AG09309 (cell line): Measurements from ENCODE around the gene SLC39A5.
"Not testable (repeated sequence)": the region's sequence is repeated elsewhere in the genome, so short reads cannot be mapped to it uniquely, and the experiment has no call there.

ENCODE experiments used
- DNase-seq: peaks from one replicate; pipeline ENCODE4 v3.0.0-alpha.2; 2010; ENCODE audit warnings: low read depth
- H3K4me3 ChIP-seq: 2 replicates; pipeline ENCODE4 v1.5.1; 2011; ENCODE audit warnings: mild to moderate bottlenecking, low read depth, low read length, moderate library complexity; ENCODE audit not compliant: control insufficient read depth
- TF ChIP-seq, protein P1 (sequence below): IDR thresholded peaks from 2 replicates; pipeline ENCODE4 v1.5.1; 2011; ENCODE audit warnings: mild to moderate bottlenecking, low read depth, low read length, inconsistent platforms; ENCODE audit not compliant: insufficient read depth, control insufficient read depth; ENCODE audit errors: missing control alignments

SLC39A5 gene

DNA sequence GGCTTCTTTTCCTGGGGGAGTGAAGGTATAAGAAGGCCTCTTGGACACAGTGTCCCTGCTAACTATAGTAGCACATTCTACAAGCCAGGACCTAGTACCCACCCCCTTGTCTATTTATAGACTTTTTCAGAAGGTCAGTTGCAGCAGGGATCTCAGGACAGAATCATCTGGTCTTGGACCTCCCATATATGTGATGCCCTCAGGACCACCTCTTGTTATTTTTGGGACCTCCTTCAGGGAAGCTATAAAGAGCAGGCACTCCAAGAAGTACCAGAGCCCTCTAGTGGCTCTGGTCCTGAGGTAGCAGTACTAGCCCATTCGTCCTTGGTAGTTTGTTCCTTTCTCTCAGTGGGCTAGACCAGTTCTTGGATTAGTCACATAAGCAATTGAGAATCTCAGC is 41.2 kb downstream of the SLC39A5 start:
- TF ChIP-seq, protein P1, sequence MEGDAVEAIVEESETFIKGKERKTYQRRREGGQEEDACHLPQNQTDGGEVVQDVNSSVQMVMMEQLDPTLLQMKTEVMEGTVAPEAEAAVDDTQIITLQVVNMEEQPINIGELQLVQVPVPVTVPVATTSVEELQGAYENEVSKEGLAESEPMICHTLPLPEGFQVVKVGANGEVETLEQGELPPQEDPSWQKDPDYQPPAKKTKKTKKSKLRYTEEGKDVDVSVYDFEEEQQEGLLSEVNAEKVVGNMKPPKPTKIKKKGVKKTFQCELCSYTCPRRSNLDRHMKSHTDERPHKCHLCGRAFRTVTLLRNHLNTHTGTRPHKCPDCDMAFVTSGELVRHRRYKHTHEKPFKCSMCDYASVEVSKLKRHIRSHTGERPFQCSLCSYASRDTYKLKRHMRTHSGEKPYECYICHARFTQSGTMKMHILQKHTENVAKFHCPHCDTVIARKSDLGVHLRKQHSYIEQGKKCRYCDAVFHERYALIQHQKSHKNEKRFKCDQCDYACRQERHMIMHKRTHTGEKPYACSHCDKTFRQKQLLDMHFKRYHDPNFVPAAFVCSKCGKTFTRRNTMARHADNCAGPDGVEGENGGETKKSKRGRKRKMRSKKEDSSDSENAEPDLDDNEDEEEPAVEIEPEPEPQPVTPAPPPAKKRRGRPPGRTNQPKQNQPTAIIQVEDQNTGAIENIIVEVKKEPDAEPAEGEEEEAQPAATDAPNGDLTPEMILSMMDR: peak; percentile 58
- DNase-seq: no peak
- no peak overlapping the region for H3K4me3 ChIP-seq

DNA sequence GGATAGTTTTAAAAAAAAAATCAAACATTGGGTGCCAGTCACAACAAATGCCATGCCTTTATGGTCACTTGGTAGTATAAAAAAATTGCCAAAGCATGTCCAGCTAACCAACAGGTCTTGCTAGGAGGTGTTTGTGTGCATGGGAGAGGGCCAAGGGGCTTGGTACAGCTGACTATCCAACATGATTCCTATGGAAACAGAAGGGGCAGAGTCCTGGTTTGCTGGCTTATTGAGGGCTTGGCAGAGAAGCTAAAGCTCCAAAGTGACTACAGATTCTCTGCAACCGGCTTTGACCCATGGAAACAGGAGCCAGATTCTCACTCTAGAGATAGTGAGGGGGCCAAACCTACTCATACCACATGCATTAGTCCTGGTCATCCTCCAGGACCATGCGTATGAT is 42.6 kb downstream of the SLC39A5 start:
- DNase-seq, H3K4me3 ChIP-seq: not testable (repeated sequence)

DNA sequence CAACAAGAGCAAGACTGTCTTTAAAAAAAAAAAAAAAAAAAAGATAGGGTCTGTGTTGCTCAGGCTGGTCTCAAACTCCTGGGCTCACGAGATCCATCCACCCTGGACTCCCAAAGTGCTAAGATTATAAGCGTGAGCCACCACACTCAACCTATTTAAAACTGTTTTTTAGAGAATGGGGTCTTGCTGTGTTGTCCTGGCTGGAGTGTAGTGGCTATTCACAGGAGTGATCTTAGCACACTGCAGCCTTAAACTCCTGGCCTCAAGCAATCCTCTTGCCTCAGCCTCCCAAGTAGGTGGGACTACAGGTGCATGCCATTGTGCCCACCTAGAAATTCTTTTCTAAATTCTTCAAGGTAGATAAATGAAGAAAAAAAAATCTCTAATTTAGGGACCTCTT is 44.4 kb downstream of the SLC39A5 start:
- TF ChIP-seq, protein P1: no peak
- H3K4me3 ChIP-seq: no peak overlapping the region
- no peak for DNase-seq

DNA sequence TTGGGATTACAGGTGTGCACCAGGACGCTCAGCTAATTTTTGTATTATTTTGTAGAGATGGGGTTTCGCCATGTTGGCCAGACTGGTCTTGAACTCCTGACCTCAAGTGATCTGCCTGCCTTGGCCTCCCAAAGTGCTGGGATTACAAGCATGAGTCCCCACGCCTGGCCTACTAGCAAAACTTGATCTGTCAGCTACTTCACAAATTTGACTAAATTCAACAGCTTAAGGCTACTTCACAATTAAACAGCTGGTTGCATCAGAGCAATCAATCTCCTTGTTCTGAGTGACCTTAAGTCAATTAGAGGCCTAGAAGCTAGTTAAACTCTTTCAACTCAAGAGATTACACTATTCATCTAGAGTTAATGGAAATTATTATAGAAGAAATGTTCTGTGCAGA is 49.1 kb downstream of the SLC39A5 start:
- TF ChIP-seq, protein P1: no peak
- no peak for DNase-seq

DNA sequence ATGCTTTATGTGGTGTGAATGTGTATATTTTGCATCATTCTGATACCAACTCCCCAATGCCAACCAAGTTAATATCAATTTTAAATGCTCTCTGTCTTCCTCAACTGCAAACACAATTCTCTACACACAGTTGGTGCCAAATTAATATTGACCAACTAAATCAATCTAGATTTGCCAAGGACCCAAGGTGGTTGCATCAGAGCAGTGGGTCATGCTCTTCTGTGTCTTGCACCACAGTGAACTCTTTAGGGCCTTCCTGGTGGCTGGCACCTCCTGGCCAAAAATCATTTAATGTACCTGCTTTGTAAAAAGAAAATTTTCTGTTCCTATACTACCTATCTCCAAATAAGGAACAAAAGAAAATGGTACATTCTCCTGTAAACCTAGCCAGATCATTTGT is 51.0 kb downstream of the SLC39A5 start:
- TF ChIP-seq, protein P1: no peak

More for the DNA sequence above, 49.1 kb downstream of the SLC39A5 start:
- no peak overlapping the region for H3K4me3 ChIP-seq

DNA sequence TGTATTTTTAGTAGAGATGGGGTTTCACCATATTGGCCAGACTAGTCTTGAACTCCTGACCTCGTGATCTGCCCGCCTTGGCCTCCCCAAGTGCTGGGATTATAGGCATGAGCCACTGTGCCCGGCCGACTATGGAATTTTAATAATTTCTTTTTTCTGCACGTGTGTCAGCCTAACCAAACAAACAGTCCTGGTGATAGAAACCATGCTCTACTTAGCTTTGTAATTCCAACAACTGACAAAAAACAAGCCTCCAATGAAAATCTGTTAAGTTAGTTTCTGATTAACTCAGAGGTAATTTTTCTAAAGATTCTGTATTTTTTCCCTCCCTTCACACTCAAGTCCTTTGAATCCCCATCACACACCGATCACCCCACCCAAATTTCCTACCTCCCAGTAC is 52.2 kb downstream of the SLC39A5 start:
- TF ChIP-seq, protein P1: no peak
- H3K4me3 ChIP-seq: no peak overlapping the region
- DNase-seq: no peak

More for the DNA sequence above, 51.0 kb downstream of the SLC39A5 start:
- no peak overlapping the region for H3K4me3 ChIP-seq
- DNase-seq: no peak

DNA sequence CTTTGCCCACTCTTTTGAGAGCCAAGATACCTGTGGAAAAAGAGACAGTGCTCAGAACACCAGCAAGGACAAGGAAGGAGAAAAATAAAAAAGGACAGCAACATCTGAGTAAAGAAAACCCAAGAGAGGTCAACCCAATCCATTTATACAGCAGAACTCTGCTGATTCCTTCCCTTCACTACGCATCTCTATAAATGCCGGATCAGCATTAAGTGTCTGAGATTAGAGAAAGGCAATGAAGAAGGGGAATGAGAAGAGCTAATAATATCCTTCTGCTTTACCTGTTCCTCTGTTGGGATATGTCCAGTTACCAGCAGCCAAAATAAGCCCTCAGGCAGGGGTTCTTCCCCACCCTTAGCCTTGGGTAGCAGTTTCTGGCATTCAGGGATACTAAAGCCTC is 52.7 kb downstream of the SLC39A5 start:
- H3K4me3 ChIP-seq: no peak overlapping the region
- TF ChIP-seq, protein P1: no peak
- DNase-seq: no peak

DNA sequence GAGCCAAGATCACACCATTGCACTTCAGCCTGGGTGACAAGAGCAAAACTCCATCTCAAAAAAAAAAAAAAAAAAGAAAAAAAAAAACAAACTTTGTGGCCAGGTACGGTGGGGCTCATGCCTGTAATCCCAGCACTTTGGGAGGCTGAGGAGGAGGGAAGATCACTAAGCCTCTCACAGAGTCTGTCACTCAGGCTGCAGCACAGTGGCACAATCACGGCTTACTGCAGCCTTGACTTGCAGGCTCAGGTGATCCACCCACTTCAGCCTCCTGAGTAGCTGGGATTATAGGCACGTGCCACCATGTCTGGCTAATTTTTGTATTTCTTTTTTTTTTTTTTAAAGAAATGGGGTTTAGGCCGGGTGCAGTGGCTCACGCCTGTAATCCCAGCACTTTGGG is 54.4 kb downstream of the SLC39A5 start:
- H3K4me3 ChIP-seq, DNase-seq: not testable (repeated sequence)
